CD14-positive monocyte (primary cell): ENCODE data around the gene RIMS3. TPM values are rescaled to one million over a fixed set of nuclear protein-coding genes. Genes with fewer than 3 reads are reported as not detected.
A peak's percentile ranks its signal among the peaks of the same experiment; 100 is the strongest.

Experiments used
- DNase-seq, 3 donors: peaks; one replicate each; pipeline ENCODE4 v3.0.0-alpha.2; 2011 to 2022
- H2AFZ ChIP-seq: 2 replicates; pipeline ENCODE4 v1.6.0; 2012; ENCODE audit warnings: mild to moderate bottlenecking, low read depth, low read length, inconsistent platforms; ENCODE audit not compliant: insufficient read depth, poor library complexity, severe bottlenecking
- H3K27ac ChIP-seq, 2 donors: 1 replicate in 1 of 2; 2 replicates in 1 of 2; pipeline ENCODE4 v1.5.1; 2012 to 2013; ENCODE audit warnings: low read length in 2 of 2, control low read depth in 1 of 2, inconsistent platforms in 1 of 2, low read depth in 1 of 2, mild to moderate bottlenecking in 1 of 2
- H3K27me3 ChIP-seq, 2 donors: one replicate each; pipeline versions ENCODE4 v1.6.0 to v1.6.1; 2011 to 2013; ENCODE audit warnings: low read length in 2 of 2; ENCODE audit not compliant: control insufficient read depth in 2 of 2, insufficient read depth in 2 of 2
- H3K36me3 ChIP-seq, 2 donors: replicated peaks in 1 of 2; 1 replicate in 1 of 2; 2 replicates in 1 of 2; pipeline versions ENCODE4 v1.5.1 to v1.6.1; 2012 to 2013; ENCODE audit warnings: low read length in 2 of 2, control low read depth in 1 of 2, inconsistent platforms in 1 of 2, mild to moderate bottlenecking in 1 of 2; ENCODE audit not compliant: insufficient read depth in 2 of 2, control insufficient read depth in 1 of 2
- H3K4me1 ChIP-seq, 2 donors: 1 replicate in 1 of 2; 2 replicates in 1 of 2; pipeline versions ENCODE4 v1.5.1 to v1.6.1; 2012 to 2013; ENCODE audit warnings: low read length in 2 of 2, control low read depth in 1 of 2, inconsistent platforms in 1 of 2, mild to moderate bottlenecking in 1 of 2, moderate library complexity in 1 of 2; ENCODE audit not compliant: insufficient read depth in 2 of 2, control insufficient read depth in 1 of 2
- H3K4me2 ChIP-seq: replicated peaks from 2 replicates; pipeline ENCODE3; 2012; ENCODE audit warnings: low read length, moderate library complexity, mild to moderate bottlenecking; ENCODE audit not compliant: poor library complexity, severe bottlenecking; ENCODE audit errors: extremely low read depth
- H3K4me3 ChIP-seq, 3 experiments: fragments of 200-600 bp in 1 of 3; sonication (generic) in 1 of 3; replicated peaks in 1 of 3; 1 replicate in 2 of 3; 2 replicates in 1 of 3; pipeline ENCODE4 v1.5.1; 2011 to 2013; ENCODE audit warnings: low read length in 3 of 3, mild to moderate bottlenecking in 3 of 3, control low read depth in 2 of 3, low read depth in 2 of 3, inconsistent platforms in 1 of 3, moderate library complexity in 1 of 3
- H3K79me2 ChIP-seq: 2 replicates; pipeline ENCODE4 v1.6.0; 2012; ENCODE audit warnings: mild to moderate bottlenecking, control low read depth, inconsistent platforms, low read length, moderate library complexity; ENCODE audit not compliant: insufficient read depth
- H3K9ac ChIP-seq: 2 replicates; pipeline ENCODE4 v1.6.0; 2017; ENCODE audit warnings: low read length, mild to moderate bottlenecking; ENCODE audit not compliant: insufficient read depth, poor library complexity, severe bottlenecking
- H3K9me3 ChIP-seq, 2 donors: replicated peaks in 1 of 2; 1 replicate in 1 of 2; 2 replicates in 1 of 2; pipeline versions ENCODE4 v1.5.1 to v1.6.1; 2012 to 2013; ENCODE audit warnings: low read length in 2 of 2, control low read depth in 1 of 2; ENCODE audit not compliant: control insufficient read depth in 1 of 2, insufficient read depth in 1 of 2
- H4K20me1 ChIP-seq: 2 replicates; pipeline ENCODE4 v1.6.0; 2012; ENCODE audit warnings: mild to moderate bottlenecking, low read length, control low read depth, moderate library complexity; ENCODE audit not compliant: insufficient read depth
- H3K27ac Mint-ChIP-seq, 7 donors: one replicate each; pipeline ENCODE4 v1.8.0; 2020; ENCODE audit warnings: mild to moderate bottlenecking in 7 of 7, mixed read lengths in 7 of 7, moderate library complexity in 6 of 7, inconsistent platforms in 2 of 7
- H3K27me3 Mint-ChIP-seq, 3 donors: one replicate each; pipeline ENCODE4 v1.8.0; 2021 to 2022; ENCODE audit warnings: low read depth in 3 of 3, mild to moderate bottlenecking in 3 of 3, mixed read lengths in 3 of 3, moderate library complexity in 3 of 3, inconsistent platforms in 1 of 3
- H3K36me3 Mint-ChIP-seq, 2 donors: one replicate each; pipeline ENCODE4 v1.8.0; 2020; ENCODE audit warnings: mixed read lengths in 2 of 2, inconsistent platforms in 1 of 2, mild to moderate bottlenecking in 1 of 2
- H3K4me1 Mint-ChIP-seq: one replicate; pipeline ENCODE4 v1.8.0; 2020; ENCODE audit warnings: mild to moderate bottlenecking, mixed read lengths
- H3K4me3 Mint-ChIP-seq, 2 donors: one replicate each; pipeline ENCODE4 v1.8.0; 2020; ENCODE audit warnings: mild to moderate bottlenecking in 2 of 2, mixed read lengths in 2 of 2, moderate library complexity in 1 of 2
- H3K9me3 Mint-ChIP-seq, 7 donors: one replicate each; pipeline ENCODE4 v1.8.0; 2020 to 2022; ENCODE audit warnings: mixed read lengths in 7 of 7, mild to moderate bottlenecking in 6 of 7, moderate library complexity in 6 of 7, inconsistent platforms in 2 of 7
- whole genome bisulfite sequencing: methylation state at CpG from one replicate; pipeline ENCODE4 v1.1.5; 2013; ENCODE audit warnings: missing lambda C conversion rate; ENCODE audit not compliant: insufficient coverage; 5-methylcytosine and 5-hydroxymethylcytosine counted together
- intact Hi-C, 2 donors: fragments of 100-400 bp; cut with micrococcal nuclease; formaldehyde crosslinking; loops; one replicate each; pipeline versions ENCODE4 v1.15.0 to v1.15.1; 2023
- polyA plus RNA-seq, 3 donors: library from polyadenylated mRNA; depleted of rRNA in 1 of 3; unstranded in 2 of 3; stranded (reverse) in 1 of 3; fragments of 300-500 nt in 2 of 3; fragments of >200 nt in 1 of 3; fragmentation: Illumina TruSeq in 2 of 3; gene quantifications; 1 replicate in 2 of 3; 2 replicates in 1 of 3; pipeline ENCODE4 v1.2.3, GENCODE V29; 2012 to 2021
- TF ChIP-seq, protein P1 (sequence below): fragments of 200-600 bp; IDR thresholded peaks from one replicate; pipeline ENCODE4 v1.8.0; 2022; ENCODE audit warnings: antibody characterized with exemption, mild to moderate bottlenecking

The RIMS3 gene
- polyA plus RNA-seq, 3 donors = 0.15 to 1.0 (median 0.26) TPM

DNA sequence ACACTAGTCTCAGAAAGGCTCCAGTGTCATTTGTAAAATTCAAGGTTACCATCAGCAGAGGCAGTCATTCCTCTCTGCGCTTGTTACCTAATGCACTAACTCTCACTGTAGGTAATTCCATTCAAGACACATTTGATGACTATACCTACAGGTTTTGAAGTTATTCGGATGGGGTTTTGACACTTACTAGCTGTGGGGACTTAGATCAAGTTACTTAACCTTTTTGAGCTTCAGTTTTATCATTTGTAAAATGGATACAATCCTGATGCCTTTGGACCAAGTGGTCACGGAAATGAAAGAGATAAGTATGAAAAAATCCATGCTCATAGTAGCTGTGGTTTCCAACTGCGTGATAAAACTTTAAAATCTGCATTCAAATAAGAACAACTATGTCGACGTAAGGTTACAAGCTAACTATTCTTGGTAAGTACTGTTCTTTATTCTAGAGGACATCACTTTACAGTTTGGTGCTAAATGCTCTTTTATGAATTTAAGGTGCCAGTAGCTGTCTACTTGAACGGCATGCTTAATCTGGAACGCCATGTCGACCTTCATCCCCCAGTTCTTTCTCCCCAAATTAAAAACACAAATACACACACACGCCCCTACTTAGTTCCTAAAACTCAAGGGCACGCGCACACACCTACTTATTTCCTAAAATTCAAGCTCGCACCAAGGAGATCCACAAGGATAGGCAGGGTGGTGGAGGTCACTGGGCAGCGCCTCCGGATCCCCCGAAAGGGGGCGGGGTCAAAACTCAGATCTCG lies 25.5 kb upstream of the RIMS3 start:
- peak overlapping the region; percentile 93 for H3K4me2 ChIP-seq
- no peaks in the 10 kb centered on the region for H3K9me3 ChIP-seq
- DNase-seq = no peak
- H3K4me1 ChIP-seq = peaks cover 18 to 33% of the 10 kb centered on the region in 2 donors
- H3K9ac ChIP-seq = peak overlapping the region; percentile 100
- TF ChIP-seq, protein P1, sequence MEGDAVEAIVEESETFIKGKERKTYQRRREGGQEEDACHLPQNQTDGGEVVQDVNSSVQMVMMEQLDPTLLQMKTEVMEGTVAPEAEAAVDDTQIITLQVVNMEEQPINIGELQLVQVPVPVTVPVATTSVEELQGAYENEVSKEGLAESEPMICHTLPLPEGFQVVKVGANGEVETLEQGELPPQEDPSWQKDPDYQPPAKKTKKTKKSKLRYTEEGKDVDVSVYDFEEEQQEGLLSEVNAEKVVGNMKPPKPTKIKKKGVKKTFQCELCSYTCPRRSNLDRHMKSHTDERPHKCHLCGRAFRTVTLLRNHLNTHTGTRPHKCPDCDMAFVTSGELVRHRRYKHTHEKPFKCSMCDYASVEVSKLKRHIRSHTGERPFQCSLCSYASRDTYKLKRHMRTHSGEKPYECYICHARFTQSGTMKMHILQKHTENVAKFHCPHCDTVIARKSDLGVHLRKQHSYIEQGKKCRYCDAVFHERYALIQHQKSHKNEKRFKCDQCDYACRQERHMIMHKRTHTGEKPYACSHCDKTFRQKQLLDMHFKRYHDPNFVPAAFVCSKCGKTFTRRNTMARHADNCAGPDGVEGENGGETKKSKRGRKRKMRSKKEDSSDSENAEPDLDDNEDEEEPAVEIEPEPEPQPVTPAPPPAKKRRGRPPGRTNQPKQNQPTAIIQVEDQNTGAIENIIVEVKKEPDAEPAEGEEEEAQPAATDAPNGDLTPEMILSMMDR = no peak
- intact Hi-C loops = no loop called here
- H3K27me3 ChIP-seq = no peaks in the 10 kb centered on the region
- Mint-ChIP-seq H3K27ac (peak overlapping the region; percentile 98 to 99 (median 99)), H3K4me1 (peaks cover 37% of the 10 kb centered on the region), H3K9me3 (peaks cover 0 to 5% (median 0%) of the 10 kb centered on the region in 7 donors), H3K36me3 (peaks cover 10 to 16% of the 10 kb centered on the region in 2 donors), H3K27me3 (no peaks in the 10 kb centered on the region), H3K4me3 (peak overlapping the region; percentile 89 to 99)
- H3K27ac ChIP-seq = peak overlapping the region; percentile 99 to 100
- H3K36me3 ChIP-seq = peaks cover 2 to 17% of the 10 kb centered on the region in 2 donors
- H3K4me3 ChIP-seq = peak overlapping the region; percentile 70 to 96 (median 82)
- H3K79me2 ChIP-seq = peaks cover 75% of the 10 kb centered on the region
- H2AFZ ChIP-seq = peak overlapping the region; percentile 81
- peaks cover 47% of the 10 kb centered on the region for H4K20me1 ChIP-seq
- 25% methylated on average over 6 of the region's 18 CpGs for WGBS

GRCh38 chr1:40689737-40690136 lies 24.3 kb upstream of the RIMS3 start:
- DNase-seq = no peak
- no peak overlapping the region for H3K27ac Mint-ChIP-seq
- no peak overlapping the region for H3K27ac ChIP-seq
- H3K4me3 Mint-ChIP-seq = no peak overlapping the region
- no peak overlapping the region for H3K4me3 ChIP-seq
- H3K9ac ChIP-seq = no peak overlapping the region
- peaks cover 40% of the 10 kb centered on the region for H3K4me1 Mint-ChIP-seq
- H3K9me3 Mint-ChIP-seq = peaks cover 0 to 5% (median 2%) of the 10 kb centered on the region in 7 donors
- peaks cover 37% of the 10 kb centered on the region for H4K20me1 ChIP-seq
- H3K4me2 ChIP-seq = no peak overlapping the region
- intact Hi-C loops = no loop called here
- peaks cover 17 to 25% of the 10 kb centered on the region in 2 donors for H3K36me3 Mint-ChIP-seq
- no peak overlapping the region for H2AFZ ChIP-seq
- no peaks in the 10 kb centered on the region for H3K27me3 ChIP-seq
- H3K27me3 Mint-ChIP-seq = no peaks in the 10 kb centered on the region
- H3K79me2 ChIP-seq = peaks cover 63% of the 10 kb centered on the region
- H3K36me3 ChIP-seq = peaks cover 2 to 19% of the 10 kb centered on the region in 2 donors
- H3K4me1 ChIP-seq = peaks cover 18 to 33% of the 10 kb centered on the region in 2 donors
- TF ChIP-seq, protein P1 = no peak
- H3K9me3 ChIP-seq = no peaks in the 10 kb centered on the region
- no CpG with 5 or more reads among the region's 1 CpG for WGBS
